HEK293T (cell line): Measurements from ENCODE around the gene UQCRFS1.

Source experiments
- ARNT ChIP-seq: fragments of 450-650 bp; IDR thresholded peaks from 2 replicates; pipeline ENCODE4 v1.6.1; 2017; ENCODE audit warnings: mild to moderate bottlenecking
- BHLHE40 ChIP-seq: fragments of 450-650 bp; IDR thresholded peaks from 2 replicates; pipeline ENCODE4 v1.6.1; 2016; ENCODE audit warnings: mild to moderate bottlenecking, moderate library complexity, borderline replicate concordance
- CTBP1 ChIP-seq: fragments of 450-650 bp; IDR thresholded peaks from 2 replicates; pipeline ENCODE4 v1.6.1; 2016; ENCODE audit warnings: borderline replicate concordance
- ELF4 ChIP-seq: fragments of 450-650 bp; IDR thresholded peaks from 2 replicates; pipeline ENCODE4 v1.6.1; 2017; ENCODE audit warnings: antibody characterized with exemption
- FOXA1 ChIP-seq: fragments of 450-650 bp; IDR thresholded peaks from 2 replicates; pipeline ENCODE4 v1.6.1; 2016; ENCODE audit warnings: mild to moderate bottlenecking
- FOXK2 ChIP-seq: fragments of 450-650 bp; IDR thresholded peaks from 2 replicates; pipeline ENCODE4 v1.6.1; 2016; ENCODE audit warnings: mild to moderate bottlenecking
- FOXM1 ChIP-seq: fragments of 450-650 bp; IDR thresholded peaks from 2 replicates; pipeline ENCODE4 v1.6.1; 2017; ENCODE audit warnings: mild to moderate bottlenecking, borderline replicate concordance
- HDGF ChIP-seq: fragments of 450-650 bp; IDR thresholded peaks from 2 replicates; pipeline ENCODE4 v1.6.1; 2017; ENCODE audit warnings: antibody characterized with exemption, borderline replicate concordance
- L3MBTL2 ChIP-seq: fragments of 450-650 bp; conservative IDR thresholded peaks from 2 replicates; pipeline ENCODE4 v1.6.1; 2016; ENCODE audit warnings: mild to moderate bottlenecking
- LEF1 ChIP-seq: fragments of 450-650 bp; IDR thresholded peaks from 2 replicates; pipeline ENCODE4 v1.6.1; 2017; ENCODE audit warnings: mild to moderate bottlenecking, borderline replicate concordance
- NFRKB ChIP-seq: fragments of 450-650 bp; IDR thresholded peaks from 2 replicates; pipeline ENCODE4 v1.6.1; 2016; ENCODE audit warnings: mild to moderate bottlenecking, moderate library complexity
- SP1 ChIP-seq: fragments of 450-650 bp; IDR thresholded peaks from 2 replicates; pipeline ENCODE4 v1.6.1; 2017
- SUZ12 ChIP-seq: fragments of 450-650 bp; IDR thresholded peaks from 2 replicates; pipeline ENCODE4 v1.6.1; 2016; ENCODE audit warnings: mild to moderate bottlenecking
- TARDBP ChIP-seq: fragments of 450-650 bp; IDR thresholded peaks from 2 replicates; pipeline ENCODE4 v1.6.1; 2016

DNA sequence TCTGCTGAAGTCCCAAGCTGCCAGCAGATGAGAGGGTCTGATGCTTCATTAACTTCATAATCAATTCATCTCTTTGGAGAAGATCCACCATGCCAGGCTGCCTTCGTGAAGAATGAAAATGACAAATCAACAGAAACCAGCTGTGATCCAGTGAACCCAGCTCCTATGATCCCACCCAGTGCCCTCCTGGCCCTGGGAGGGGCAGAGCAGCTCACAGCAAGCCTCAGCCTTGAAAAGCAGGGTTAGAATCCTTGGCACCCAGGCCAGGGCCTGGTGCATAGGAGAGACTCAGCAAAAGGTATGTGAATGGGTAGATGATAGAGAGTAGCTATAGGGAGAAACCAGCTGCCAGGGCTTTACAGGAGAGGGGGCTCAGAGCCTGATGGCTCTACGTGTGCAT, 43.6 kb upstream of the UQCRFS1 start:
- no peak for TF ChIP-seq ELF4
- no peak for TF ChIP-seq NFRKB
- TF ChIP-seq CTBP1 = no peak
- TF ChIP-seq FOXA1 = no peak
- TF ChIP-seq LEF1 = no peak
- no peak for TF ChIP-seq ARNT
- no peak for TF ChIP-seq HDGF
- TF ChIP-seq FOXK2 = no peak
- no peak for TF ChIP-seq SUZ12
- no peak for TF ChIP-seq SP1
- TF ChIP-seq BHLHE40 = no peak
- TF ChIP-seq FOXM1 = no peak
- TF ChIP-seq TARDBP = no peak
- no peak for TF ChIP-seq L3MBTL2
